ENCODE results near the gene PITX2. TPM values are rescaled to one million over a fixed set of nuclear protein-coding genes. Genes with fewer than 3 reads are reported as not detected.

Gene PITX2
- total and polyA plus RNA-seq, 2 of the 13 experiments (the other 11 are each of a cell fraction or from before 2014, with no cell fraction given) = not detected

DNA sequence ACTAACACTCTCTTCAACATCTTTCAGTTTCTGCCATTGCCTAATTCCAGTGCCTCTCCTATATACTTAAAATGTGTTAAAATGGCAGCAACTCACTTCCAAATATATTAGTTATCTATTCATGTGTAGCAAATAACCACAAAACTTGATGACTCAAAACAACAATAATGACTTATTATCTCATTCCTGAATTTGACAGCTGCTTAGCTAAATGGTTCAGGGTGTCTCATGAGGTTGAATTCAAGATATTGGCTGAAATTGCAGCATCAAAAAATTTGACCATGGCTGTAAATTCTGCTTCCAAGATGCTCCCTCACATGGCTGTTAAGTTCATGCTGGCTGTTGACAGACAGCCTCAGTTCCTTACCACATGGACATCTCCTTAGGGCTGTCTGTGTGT is 25.3 kb downstream of the PITX2 start:
- Histone ChIP-seq H3K27me3 (ENCODE audit: control insufficient read depth in 1 of 2, insufficient read depth in 2 of 2, low read length in 2 of 2) (no peaks in the 10 kb centered on the region), H3K4me3 (replicated peaks in 1 of 3; ENCODE audit: insufficient read depth in 1 of 3, low read depth in 2 of 3, low read length in 3 of 3) (no peak overlapping the region), H3K9ac (ENCODE audit: insufficient read depth, low read depth, low read length) (no peak overlapping the region), H3K4me2 (ENCODE audit: low read depth, low read length) (no peak overlapping the region), H3K27ac (ENCODE audit: extremely low read length, insufficient read depth, low read length) (no peak overlapping the region), H2AFZ (ENCODE audit: low read length) (no peak overlapping the region), H3K9me3 (ENCODE audit: low read length) (peaks cover 5% of the 10 kb centered on the region; the same call in 1 of the 2 replicates), H4K20me1 (ENCODE audit: insufficient read depth, low read length) (no peaks in the 10 kb centered on the region), H3K36me3 (replicated peaks in 1 of 2; ENCODE audit: control insufficient read depth in 1 of 2, insufficient read depth in 2 of 2, low read length in 2 of 2) (no peaks in the 10 kb centered on the region), H3K79me2 (ENCODE audit: insufficient read depth, low read length) (no peaks in the 10 kb centered on the region), H3K4me1 (ENCODE audit: insufficient read depth, low read length) (no peaks in the 10 kb centered on the region)
- no TSS peak for BruUV-seq (replicated peaks)
- in situ Hi-C loops (cut with HindIII; ENCODE audit: extremely low pct_ligation_motif_present, low pct_unique_long_range_greater_than_20kb) = no loop called here
- TF ChIP-seq ZNF24 (IDR thresholded peaks at IDR 0.05) = no peak
- no peak for TF ChIP-seq ZNF468 (CRISPR knock-in tag; IDR thresholded peaks at IDR 0.05)
- no peak for TF ChIP-seq RFXAP (CRISPR knock-in tag; IDR thresholded peaks at IDR 0.05; ENCODE audit: borderline replicate concordance)
- TF ChIP-seq, protein P1, sequence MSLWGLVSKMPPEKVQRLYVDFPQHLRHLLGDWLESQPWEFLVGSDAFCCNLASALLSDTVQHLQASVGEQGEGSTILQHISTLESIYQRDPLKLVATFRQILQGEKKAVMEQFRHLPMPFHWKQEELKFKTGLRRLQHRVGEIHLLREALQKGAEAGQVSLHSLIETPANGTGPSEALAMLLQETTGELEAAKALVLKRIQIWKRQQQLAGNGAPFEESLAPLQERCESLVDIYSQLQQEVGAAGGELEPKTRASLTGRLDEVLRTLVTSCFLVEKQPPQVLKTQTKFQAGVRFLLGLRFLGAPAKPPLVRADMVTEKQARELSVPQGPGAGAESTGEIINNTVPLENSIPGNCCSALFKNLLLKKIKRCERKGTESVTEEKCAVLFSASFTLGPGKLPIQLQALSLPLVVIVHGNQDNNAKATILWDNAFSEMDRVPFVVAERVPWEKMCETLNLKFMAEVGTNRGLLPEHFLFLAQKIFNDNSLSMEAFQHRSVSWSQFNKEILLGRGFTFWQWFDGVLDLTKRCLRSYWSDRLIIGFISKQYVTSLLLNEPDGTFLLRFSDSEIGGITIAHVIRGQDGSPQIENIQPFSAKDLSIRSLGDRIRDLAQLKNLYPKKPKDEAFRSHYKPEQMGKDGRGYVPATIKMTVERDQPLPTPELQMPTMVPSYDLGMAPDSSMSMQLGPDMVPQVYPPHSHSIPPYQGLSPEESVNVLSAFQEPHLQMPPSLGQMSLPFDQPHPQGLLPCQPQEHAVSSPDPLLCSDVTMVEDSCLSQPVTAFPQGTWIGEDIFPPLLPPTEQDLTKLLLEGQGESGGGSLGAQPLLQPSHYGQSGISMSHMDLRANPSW (CRISPR knock-in tag; IDR thresholded peaks at IDR 0.05; ENCODE audit: borderline replicate concordance) = no peak
- no peak for TF ChIP-seq SUZ12 (IDR thresholded peaks at IDR 0.05; ENCODE audit: low read depth, low read length)
- TF ChIP-seq ZNF549 (CRISPR knock-in tag; IDR thresholded peaks at IDR 0.05) = no peak
- TF ChIP-seq RBM39 (IDR thresholded peaks at IDR 0.05; ENCODE audit: low read depth, low read length, poor library complexity, severe bottlenecking) = no peak
- TF ChIP-seq ZNF749 (CRISPR knock-in tag; IDR thresholded peaks at IDR 0.05; ENCODE audit: borderline replicate concordance) = no peak
- TF ChIP-seq HCFC1 (IDR thresholded peaks at IDR 0.05; ENCODE audit: low read depth, low read length) = no peak
- TF ChIP-seq TAF15 (IDR thresholded peaks at IDR 0.05; ENCODE audit: low read depth, low read length, poor library complexity, severe bottlenecking) = no peak
- TF ChIP-seq ZFP82 (CRISPR knock-in tag; IDR thresholded peaks at IDR 0.05; ENCODE audit: borderline replicate concordance) = no peak
- no peak for TF ChIP-seq ZNF605 (CRISPR knock-in tag; IDR thresholded peaks at IDR 0.05)
- no peak for TF ChIP-seq WIZ (CRISPR knock-in tag; IDR thresholded peaks at IDR 0.05)
- ATAC-seq = no peak
- ChIA-PET CTCF (ENCODE audit: low intra/inter-chr PET ratio, low total read pairs) (no interaction called here), POLR2A (no interaction called here)
- no peak for FAIRE-seq
- DNase-seq (ENCODE audit: low spot score) = no peak
- intact Hi-C loops (cut with micrococcal nuclease; ENCODE audit: unreplicated experiment) = no loop called here
